ENCODE measurements around the gene CALML4.

- TF ChIP-seq CTCF (IDR thresholded peaks at IDR 0.05; ENCODE audit: insufficient read depth, low read depth, low read length) (no peak), EZH2 (IDR thresholded peaks at IDR 0.05; ENCODE audit: insufficient read depth, low read length) (no peak)
These were observed 15.1 kb downstream of the CALML4 start for GRCh38 chr15:68190048-68190447.
